Measurements from ENCODE around the gene GABRG3.

GABRG3 gene

DNA sequence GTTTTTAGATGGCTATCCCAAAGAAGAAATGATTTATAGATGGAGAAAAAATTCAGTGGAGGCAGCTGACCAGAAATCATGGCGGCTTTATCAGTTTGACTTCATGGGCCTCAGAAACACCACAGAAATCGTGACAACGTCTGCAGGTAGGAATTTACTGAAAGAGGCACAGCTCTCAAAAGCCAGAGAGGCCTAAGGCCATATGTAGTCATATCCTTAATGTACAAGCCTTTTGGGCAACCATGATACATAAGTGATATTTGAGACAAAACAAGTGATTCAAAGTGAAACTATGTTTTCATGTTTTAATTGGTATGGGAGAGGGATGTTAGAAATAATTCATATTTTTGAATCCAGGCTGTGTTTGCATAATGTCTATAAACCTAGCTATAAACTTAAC is 509.7 kb downstream of the GABRG3 start:
- DNase-seq = no peak

DNA sequence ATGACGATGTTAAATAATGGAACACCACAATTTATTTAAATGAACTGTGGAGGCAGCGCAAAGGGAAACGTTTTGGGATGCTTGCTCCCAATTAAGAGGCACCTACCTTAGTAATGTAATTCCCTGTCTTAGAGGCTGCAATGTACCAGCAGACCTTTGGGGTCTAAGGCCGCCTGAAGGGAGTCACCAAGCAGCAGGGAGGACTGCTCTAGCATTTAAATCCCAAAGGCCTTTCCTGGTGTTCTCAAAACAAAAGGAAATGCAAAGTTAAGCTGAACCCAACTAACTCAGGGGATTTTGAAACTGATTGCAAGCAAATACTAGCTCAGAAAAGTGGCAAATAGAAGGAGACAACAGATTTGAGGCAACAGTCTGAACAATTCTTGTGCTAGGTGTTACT is 510.8 kb downstream of the GABRG3 start:
- DNase-seq = no peak

DNA sequence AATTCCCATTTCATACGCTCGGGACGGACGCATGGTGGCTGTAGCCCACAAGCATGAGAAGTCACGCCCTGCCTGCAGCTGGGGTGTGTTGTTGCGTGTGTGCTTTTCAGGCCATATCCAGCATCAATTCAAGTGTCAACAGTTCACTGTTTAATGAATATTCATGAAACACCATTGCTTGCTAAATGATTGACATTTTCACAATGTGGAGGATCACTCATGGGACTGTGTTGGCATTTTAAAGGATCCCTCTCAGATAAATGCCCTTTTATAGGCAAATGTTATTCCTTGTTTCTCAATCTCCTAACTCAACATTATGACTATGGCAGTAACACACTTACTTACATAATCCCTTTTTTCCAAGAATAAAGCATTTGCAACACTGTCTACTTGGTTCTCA is 511.3 kb downstream of the GABRG3 start:
- DNase-seq = no peak

DNA sequence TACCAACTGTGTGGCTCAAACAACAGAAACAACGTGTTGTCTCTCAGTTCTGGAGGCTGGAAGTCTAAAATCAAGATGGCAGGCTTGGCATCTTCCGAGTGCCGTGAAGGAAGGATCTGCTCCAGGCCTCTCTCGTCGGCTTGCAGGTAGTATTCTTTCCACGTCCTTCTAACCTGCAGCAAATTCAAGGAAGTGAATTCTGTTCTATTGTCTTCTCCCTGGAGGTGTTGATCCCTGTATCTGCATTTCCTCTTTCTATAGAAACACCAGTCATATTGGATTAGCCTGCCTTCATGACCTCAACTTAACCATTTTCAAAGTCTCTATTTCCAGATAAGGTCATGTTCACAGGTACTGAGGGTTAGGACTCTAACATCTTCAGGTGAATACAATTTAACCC is 512.1 kb downstream of the GABRG3 start:
- no peak for DNase-seq

DNA sequence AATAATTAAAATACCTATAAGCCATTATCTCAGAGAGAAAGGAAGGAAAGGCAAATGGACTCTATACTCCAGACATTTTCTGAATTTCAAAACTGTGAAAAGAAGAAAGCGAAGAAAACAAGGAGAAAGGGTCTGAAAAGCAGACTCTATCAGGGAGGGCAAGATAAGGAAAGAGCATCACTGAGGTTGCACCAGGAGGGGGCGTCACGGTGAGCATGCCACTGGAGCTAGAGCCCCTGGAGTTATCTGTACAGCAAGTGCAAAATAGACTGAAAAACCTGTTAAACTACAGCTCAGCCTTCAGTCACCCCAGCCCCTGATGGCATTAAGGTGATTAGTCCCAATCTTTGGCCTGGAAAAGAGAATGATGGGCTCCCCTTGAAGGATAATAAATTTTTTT is 514.3 kb downstream of the GABRG3 start:
- no peak for DNase-seq

DNA sequence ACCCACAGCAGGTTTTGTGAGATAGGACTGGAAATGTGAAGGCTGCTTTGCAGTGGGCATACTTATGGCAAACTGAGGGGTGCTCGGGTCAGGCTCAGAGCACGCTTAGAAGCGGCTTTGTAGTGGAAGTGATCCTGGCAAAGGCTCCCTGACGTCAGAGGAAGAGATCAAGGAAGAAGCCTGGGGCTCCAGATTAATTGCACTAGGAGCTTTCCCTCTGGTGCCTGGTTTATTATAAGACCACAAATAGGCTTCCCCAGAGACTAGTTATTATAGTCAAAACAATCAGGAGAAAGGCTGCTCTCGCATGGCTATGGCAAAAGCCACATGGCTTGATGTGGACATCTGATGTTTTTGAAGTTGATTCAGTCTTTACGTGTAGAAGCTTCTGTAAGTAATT is 515.1 kb downstream of the GABRG3 start:
- peak; percentile 40 for DNase-seq

DNA sequence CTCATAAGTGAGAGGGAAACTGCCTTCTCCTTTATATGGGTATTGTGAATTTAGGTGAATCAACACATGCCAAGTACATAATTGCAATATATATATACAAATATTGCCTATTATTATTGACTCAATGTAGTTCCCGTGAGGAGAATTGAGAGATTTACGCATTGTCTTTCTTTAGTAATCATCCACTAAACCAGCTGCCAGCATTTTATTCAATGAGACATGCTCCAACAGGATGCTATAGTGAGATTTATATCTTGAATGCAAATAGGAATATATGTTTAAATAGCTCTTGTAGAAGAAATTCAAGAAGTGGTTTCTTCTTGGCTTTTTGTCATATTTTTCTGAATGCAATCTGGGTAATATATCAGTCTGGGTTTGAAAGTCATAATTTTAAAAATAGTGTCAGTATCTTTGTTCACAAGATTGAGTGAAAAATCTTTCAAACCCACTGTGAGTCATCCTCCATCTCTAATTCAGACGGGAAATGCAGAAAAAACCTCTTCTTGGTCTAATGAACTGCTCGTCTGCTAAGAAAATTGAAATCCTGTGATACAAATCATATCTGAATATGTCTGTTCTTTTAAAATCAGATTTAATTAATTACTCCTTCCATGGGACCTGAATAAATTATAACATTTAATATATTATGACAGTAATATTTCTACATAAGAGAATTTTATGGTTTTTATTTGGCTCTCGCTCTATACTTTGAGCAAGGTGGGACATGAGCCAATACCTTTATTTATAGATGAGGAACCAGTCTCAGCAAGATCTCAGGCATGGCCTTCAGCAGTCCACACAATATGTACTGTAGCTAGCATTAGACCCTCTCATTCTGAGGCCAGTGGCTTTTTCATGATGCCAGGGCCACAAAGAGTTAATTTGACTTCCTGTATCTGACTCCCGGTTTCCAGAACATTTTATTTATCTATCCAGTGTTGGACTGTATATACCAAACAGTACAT is 516.0 kb downstream of the GABRG3 start:
- peak; percentile 74 for DNase-seq

DNA sequence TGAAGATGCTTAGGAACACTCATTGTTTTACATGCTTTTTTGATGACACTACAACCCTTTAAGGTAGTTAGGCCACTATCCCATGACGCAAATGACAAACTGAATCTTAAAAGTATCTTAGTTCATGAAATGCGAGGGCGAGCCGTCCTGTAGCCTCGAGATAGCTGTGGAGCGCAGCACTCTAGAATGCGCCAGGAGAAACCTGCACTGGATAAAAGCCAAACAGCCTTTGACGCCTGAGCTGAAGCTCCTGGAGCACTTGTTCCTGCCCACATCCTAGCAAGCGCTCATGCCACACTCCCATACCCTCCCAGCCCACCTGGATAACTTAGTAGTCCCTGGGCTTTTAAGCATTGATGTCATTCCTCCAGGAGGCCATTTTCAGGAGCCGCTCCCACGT is 516.9 kb downstream of the GABRG3 start:
- DNase-seq = no peak

DNA sequence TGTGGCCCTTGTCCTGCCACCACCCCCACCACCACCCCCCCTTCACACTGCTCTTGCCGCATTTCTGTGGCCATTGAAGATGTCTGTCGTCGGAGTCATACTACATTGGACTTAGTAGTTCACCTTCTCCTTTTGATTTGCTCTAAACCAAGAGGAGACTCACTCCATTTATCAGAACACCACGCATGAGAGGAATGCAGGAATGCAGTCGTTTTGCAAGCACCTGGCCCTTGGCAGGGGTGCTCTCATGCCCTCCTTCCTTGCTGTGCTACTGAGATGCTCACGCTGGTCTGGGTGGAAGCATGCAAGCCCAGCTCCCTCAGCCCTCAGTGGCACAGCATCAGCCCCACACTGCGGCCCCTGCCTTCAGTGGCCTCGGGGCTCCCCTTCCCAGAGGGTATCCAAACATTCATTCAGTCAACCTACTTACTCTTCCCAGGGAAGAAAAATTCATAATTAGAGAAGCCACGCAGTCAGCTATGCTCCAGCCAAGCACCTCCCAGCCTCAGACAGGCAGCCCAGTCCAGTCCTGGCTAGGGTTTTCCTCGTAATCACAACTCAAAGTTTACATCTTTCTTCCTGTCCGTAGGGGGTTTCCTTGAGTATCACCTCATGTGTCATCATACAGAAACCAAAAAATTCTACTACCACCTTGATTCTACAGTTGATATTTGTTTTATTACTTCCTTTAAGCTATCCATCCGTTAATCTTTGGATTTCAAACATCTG is 520.0 kb downstream of the GABRG3 start:
- peak; percentile 4 for DNase-seq

DNA sequence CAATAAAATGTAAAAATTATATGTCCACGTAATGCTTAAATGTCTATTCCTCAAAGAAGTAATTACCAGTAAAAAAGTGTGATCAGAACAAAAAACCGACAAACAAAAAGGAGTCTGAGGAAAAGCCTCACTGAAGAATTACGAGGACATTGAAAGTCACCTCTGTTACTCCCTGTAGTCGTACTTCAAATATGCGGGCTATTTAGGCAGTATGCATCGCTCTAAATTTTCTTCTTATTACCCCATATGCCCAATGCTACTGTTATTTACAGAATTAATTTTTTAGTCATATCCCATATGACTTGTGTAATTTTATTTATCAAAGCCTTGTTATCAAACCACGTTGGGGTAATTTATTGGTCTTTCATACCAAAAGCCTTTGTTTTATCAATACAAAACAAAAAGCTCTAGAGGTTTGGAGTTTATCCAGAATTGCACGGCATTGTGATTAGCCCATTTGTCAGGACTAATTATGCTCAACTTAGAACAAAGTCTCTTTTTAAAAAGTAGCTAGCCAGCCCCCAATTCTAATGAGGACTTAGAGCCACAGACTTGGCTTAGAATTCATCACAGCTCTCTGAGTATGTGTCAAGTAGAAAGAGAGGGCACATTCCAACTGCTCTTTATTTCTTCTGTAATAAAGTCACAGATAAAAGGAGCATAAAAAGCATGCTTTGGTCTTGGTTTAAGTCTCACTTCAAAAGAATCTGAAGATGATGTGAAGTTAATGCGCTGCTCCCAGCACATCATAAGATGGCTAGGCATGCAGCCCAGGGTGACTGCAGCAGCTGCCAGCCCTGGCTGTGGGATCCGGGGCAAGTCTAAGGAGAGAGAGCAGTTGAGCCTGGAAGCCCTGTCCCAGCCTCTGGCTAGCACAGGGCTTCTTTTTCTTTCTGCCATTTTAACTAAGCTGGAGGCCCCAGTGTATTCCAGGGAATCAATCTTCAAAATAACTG is 521.0 kb downstream of the GABRG3 start:
- peak; percentile 71 for DNase-seq

DNA sequence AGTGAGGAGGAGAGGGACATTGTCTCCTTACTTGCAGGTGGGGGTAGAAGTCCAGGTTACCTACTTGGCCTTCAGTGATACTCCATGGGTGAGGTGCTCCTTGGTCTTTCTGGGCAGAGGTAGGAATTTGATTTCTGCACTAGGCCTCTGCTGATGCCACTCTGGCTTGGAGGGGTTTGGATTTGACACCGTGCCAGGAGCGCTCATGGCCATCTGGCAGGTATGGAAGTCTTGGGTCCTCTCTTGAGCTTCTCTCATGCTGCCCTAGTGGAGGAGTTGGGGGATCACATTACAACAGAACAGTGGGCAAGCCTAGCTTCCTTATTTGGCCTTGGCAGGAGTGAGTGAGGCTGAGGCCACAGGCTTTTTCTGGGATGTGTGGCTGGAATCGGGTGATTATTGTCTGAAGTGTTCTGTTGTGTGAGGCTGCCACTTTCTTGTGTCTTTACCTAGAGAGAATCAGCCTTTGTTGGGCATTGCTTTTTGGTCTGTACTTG is 525.0 kb downstream of the GABRG3 start:
- no peak for DNase-seq

DNA sequence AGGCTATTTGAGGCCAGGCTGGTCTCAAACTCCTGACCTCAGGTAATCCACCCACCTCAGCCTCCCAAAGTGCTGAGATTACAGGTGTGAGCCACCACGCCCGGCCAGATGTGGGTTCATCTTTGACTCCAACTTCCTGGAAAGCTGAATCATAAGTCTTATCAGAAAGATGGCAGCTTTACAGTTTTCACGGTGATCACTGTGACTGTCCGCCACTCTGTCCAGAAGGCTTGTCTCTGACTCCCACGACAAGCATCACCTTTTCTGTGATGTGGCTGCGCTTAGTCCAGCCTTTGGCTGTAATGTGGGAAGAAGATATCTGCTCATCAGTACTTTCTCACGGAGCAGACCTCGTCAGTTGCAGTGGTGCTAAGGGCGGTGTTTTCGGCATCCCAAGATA is 527.7 kb downstream of the GABRG3 start:
- no peak for DNase-seq

DNA sequence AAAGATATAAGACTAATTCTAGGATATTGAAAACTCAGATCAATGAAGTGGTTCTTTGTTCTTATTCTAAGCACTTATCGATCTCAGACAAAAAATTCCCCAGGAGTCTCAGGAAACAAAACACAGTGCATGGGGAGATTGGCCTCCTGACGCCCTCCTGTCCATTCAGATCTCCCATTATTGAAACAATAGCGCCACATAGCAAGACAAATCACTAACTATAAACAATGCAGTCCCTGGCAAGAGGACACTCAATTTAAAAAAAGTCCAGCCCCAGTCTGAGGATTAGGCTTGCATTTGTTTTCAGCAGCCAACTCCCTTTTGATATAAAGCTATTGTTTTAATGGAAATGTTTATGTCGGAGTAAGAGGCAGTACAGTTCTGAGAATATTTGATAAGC is 528.2 kb downstream of the GABRG3 start:
- no peak for DNase-seq

DNA sequence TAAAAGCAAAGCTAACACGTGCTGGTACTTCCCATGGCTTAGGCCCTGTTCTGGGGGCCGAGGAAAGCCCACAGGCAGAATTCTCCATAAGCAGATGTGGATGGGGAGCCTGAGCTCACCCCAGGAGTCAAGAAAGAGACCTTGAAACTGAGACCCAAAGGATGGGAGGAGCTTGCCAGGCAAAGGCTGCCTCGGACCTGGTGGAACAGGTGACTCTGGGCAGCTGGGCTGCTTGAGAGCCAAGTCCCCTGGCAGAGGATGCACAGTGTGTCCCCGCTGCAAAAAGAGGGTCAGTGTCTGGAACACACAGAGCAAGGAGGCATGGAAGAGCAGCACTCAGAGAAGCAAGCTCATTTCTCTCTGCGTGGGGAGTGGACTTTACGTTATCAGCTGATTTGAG is 528.7 kb downstream of the GABRG3 start:
- DNase-seq = no peak

DNA sequence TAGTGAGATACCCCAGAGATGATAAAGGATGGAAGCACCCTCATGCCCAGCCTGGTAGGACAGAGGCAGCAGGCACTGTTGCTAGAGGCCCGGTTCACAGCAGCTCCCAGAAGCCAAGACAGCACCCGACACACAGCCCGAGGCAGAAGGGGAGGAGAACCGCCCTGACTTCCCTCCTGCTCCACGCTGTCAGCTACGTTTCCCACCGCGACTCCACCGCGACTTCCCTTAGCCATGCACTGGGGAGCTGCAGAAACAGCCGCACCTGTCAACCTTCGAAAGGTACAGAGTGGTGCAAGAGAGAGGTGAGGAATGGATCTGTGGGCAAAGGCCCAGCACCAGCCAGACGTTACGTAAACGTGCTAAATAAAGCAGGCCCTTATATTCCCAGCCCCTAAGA is 529.2 kb downstream of the GABRG3 start:
- no peak for DNase-seq

DNA sequence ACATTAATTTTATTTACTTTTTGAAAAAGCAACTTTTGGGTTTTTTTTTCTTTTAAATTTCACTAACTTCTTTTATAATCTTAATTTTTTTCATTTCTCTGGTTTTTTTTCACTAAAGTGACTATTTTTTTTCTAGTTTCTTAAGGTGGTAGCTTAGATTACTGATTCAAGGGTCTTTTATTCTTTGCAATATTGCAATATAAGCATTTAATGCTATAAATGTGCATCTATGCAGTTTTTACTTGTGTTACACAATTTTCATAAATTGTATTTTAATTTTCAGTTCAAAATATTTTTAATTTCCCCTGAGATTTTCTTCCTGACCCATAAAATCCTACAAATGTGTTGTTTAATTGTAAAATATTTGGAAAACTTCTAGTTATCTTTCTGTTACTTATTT is 535.8 kb downstream of the GABRG3 start:
- no peak for DNase-seq

DNA sequence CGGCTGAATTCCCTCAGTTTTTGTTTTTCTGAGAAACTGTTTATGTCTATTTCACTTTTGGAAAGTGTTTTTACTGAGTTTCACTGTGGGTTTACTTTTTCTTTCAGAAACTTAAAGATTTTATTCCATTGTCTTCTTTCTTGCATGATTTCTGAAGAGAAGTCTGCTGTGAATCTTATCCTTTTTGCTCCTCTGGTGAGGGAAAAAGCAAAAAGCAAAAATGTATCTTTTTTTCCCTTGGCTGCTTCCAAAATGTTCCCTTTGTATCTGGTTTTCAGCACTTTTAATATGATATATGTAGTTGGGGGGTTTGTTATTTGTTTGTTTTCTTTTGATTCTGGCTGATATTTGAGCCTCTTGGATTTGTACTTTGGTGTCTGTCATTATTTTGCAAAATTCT is 538.0 kb downstream of the GABRG3 start:
- DNase-seq = no peak

DNA sequence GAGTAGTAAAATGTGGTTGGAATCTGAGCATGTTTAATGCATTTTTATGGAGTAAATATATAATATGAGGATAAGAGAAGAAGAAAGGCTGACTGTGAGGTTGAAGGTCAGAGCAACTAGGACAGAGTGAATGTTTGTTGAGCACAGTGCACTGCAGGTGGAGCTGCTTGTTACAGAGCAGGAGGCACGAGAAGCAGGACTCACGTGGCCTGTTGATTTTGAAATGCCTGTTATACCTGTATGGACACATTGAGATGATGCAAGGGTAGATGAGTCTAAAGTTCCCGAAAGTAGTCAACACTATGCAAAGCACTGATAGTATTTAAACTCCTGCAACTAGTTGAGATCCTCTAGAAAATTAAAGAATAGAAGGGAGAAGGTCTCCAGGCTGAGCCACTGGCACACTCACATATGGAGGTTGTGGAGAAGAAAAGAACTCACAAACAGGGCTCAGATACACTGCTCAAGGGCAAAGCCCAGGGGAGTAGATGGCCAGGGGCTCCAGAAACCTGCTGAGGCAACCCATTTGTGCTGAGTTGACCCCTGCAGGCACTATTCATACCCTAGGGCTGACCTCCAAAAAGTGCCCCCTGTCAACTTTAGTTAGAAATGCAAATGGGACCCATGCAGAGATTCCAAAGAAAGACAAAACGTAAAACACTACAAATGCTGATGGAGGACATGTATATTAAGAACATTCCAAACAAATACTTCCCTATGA is 541.5 kb downstream of the GABRG3 start:
- no peak for DNase-seq

DNA sequence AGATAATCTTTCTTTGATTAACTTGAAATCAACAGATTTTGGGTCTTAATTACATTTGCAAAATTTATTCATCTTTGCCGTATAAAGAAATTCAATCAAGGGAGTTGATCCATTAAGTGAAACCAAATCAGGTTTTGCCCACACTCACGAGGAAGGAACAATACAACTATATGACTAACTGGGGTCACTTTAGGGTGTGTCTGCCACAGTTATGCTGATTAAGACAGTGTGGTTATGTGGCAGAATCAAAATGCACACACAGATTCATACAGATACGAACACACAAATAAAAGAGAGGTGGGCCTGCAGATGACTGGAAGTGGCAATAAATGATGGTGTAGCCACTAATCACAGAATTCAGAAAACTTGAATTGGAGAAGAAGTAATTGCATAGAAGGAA is 543.5 kb downstream of the GABRG3 start:
- DNase-seq = no peak

DNA sequence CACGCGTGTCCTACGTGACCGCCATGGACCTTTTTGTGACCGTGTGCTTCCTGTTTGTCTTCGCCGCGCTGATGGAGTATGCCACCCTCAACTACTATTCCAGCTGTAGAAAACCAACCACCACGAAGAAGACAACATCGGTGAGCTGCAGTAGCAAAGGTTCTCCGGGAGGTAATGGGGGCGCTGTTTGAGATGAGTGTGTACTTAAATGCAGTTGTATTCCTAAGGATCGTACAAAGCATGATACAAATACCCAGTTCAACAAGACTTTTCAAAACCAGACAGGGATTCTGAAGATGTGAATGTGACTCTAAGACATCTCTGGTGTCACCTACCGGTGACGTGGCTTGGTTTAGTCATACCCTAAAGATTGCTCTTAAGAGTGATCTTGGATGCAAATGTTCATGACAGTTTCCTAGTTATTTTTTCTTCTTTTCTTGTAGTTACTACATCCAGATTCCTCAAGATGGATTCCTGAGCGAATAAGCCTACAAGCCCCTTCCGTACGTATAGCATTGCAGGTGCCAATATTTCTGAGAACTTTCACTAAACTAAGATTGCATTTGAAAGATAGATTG is 556.6 kb downstream of the GABRG3 start:
- no peak for DNase-seq

DNA sequence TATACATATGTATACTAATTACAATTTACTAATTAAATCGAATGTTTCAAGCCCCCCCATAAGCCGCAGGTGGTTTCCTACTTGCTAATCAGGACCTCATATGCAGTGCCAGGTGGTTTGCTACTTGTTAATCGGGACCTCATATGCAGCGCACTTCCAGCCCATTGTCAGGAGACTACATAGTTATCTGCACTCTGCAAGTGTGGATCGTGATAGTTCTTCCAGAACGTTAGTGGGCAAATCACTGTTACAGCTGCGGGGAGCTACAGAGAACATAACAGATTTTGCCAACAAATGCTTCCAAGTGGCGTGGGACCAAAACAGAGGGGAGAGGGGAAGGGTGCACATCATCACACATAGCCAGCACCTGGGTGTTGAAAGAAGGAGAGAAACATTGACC is 558.4 kb downstream of the GABRG3 start:
- DNase-seq = no peak

DNA sequence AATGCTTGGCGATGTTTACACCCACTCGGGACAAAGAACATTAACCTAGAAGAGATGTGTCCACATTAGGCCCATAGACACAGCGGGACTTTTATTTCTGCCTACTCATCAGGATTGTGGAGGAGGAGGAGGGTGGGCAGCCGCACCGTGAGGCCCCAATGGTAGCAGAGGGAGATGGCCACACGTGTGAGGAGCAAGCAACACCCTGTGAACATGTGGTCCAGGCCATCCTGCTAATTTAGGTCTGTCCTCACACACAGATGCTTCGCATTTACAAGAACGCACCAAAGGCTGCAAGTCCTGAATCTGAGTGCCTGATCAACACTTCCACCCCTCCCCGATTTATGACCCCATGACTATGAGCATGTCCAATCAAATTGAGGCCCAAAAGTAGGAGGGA is 560.0 kb downstream of the GABRG3 start:
- DNase-seq = no peak
